ENCODE data around the gene GZMB.

DNA sequence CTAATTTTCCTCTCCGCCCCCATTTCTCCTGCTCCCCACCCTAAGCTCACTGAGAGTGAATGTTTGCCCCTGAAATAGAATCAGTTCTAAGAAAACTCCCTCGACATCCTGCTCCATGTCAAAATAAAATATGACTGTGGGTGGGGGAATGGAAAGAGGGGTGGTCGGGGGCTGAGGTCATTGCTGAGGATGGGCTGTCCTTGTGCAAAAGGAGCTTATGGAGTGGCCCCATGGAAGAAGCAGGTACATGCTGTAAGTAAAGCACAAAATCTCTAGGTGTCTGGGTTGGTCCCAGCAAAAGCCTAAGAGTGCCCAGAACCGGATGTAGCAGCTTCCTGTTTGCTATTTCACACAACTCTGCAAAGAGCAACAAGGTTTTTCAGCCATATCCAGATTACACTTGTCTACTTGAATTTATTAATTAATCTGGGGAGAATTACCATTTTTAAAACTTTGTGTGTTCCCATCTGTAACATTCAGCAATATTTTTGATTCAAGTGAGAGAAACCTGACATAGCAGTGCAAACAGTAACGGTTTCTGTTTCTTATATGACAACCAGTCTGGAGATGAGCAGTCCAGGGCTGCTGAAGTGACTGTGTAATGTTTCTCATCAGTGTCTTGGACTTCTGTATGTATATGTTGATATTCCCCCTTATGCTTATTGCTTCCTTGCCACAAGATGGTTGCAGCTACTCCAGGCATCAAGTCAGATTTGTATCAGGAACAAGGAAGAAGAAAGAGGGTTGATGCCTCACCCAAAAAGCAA lies 40.4 kb upstream of the GZMB start:
- TF ChIP-seq, protein P1, sequence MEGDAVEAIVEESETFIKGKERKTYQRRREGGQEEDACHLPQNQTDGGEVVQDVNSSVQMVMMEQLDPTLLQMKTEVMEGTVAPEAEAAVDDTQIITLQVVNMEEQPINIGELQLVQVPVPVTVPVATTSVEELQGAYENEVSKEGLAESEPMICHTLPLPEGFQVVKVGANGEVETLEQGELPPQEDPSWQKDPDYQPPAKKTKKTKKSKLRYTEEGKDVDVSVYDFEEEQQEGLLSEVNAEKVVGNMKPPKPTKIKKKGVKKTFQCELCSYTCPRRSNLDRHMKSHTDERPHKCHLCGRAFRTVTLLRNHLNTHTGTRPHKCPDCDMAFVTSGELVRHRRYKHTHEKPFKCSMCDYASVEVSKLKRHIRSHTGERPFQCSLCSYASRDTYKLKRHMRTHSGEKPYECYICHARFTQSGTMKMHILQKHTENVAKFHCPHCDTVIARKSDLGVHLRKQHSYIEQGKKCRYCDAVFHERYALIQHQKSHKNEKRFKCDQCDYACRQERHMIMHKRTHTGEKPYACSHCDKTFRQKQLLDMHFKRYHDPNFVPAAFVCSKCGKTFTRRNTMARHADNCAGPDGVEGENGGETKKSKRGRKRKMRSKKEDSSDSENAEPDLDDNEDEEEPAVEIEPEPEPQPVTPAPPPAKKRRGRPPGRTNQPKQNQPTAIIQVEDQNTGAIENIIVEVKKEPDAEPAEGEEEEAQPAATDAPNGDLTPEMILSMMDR (conservative IDR thresholded peaks at IDR 0.05; ENCODE audit: low read length), result no peak
- TF ChIP-seq EZH2phosphoT487 (IDR thresholded peaks at IDR 0.05; ENCODE audit: borderline replicate concordance), result no peak
